ENCODE results near the gene MAML2. TPM values are rescaled to one million over a fixed set of nuclear protein-coding genes. Genes with fewer than 3 reads are reported as not detected.

The MAML2 gene
- polyA plus RNA-seq, 3 donors, result 0.57 to 7.6 (median 1.2) TPM

DNA sequence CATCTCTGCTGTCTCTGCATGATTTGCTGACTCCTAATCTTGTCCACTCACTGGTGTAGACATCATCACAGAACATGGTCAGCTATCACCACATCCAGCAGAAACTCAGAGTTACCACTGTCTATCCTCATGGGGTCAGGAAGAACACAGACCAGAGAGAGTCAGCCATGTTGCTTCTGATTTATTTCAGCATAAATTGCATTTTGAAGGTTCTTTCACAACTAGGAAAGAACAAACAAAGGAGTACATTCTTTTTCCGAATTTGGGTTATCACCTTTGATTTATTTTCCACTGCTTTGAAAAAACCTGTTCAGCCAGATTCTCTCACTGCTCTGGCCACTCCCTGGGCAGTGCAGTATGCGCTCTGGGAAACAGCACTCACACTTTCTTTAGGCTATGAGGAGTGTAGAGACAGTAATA, 247.1 kb downstream of the MAML2 start:
- Mint-ChIP-seq H3K36me3 (peaks cover 15 to 23% of the 10 kb centered on the region in 2 donors), H3K4me3 (no peak overlapping the region)

DNA sequence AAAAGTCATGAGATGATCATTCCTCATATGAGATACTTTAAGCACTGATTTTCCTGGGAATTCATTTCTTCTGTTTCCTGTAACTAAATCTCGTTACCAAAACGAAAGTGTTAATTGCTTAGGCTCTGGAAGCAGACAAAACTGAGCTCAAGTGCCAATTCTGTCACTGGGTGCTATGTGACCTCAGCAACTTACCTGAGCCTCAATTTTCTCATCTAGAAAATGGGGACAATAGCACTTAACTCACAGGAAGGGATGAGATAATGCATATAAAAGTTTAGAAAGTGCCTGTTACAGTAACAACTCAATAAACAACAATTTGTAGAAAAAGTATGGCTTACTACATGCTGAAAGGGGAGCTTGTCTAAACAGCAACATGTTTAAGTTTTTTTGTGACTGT, 248.8 kb downstream of the MAML2 start:
- Histone ChIP-seq H3K4me2 (replicated peaks; ENCODE audit: extremely low read depth, low read length, poor library complexity, severe bottlenecking) (no peak overlapping the region), H3K27ac (ENCODE audit: low read depth in 1 of 2, low read length in 2 of 2) (no peak overlapping the region), H3K9me3 (replicated peaks in 1 of 2; ENCODE audit: control insufficient read depth in 1 of 2, insufficient read depth in 1 of 2, low read length in 2 of 2) (no peaks in the 10 kb centered on the region), H2AFZ (ENCODE audit: insufficient read depth, low read depth, low read length, poor library complexity, severe bottlenecking) (no peak overlapping the region), H3K4me3 (replicated peaks in 1 of 3; ENCODE audit: low read depth in 2 of 3, low read length in 3 of 3) (no peak overlapping the region), H3K36me3 (replicated peaks in 1 of 2; ENCODE audit: control insufficient read depth in 1 of 2, insufficient read depth in 2 of 2, low read length in 2 of 2) (peaks cover 3 to 22% of the 10 kb centered on the region in 2 donors), H3K79me2 (ENCODE audit: insufficient read depth, low read length) (no peaks in the 10 kb centered on the region), H4K20me1 (ENCODE audit: insufficient read depth, low read length) (peaks cover 4% of the 10 kb centered on the region), H3K27me3 (ENCODE audit: control insufficient read depth in 2 of 2, insufficient read depth in 2 of 2, low read length in 2 of 2) (no peaks in the 10 kb centered on the region), H3K4me1 (ENCODE audit: control insufficient read depth in 1 of 2, insufficient read depth in 2 of 2, low read length in 2 of 2) (peaks cover 5 to 6% of the 10 kb centered on the region in 2 donors), H3K9ac (ENCODE audit: insufficient read depth, low read length, poor library complexity, severe bottlenecking) (no peak overlapping the region)
- WGBS (ENCODE audit: insufficient coverage), result 100% methylated on average over 1 of the region's 2 CpGs
- peaks cover 11% of the 10 kb centered on the region for H3K4me1 Mint-ChIP-seq
- peaks cover 0 to 1% (median 0%) of the 10 kb centered on the region in 7 donors for H3K9me3 Mint-ChIP-seq
- no peaks in the 10 kb centered on the region for H3K27me3 Mint-ChIP-seq (ENCODE audit: low read depth in 3 of 3)
- no peak for DNase-seq
- TF ChIP-seq, protein P1, sequence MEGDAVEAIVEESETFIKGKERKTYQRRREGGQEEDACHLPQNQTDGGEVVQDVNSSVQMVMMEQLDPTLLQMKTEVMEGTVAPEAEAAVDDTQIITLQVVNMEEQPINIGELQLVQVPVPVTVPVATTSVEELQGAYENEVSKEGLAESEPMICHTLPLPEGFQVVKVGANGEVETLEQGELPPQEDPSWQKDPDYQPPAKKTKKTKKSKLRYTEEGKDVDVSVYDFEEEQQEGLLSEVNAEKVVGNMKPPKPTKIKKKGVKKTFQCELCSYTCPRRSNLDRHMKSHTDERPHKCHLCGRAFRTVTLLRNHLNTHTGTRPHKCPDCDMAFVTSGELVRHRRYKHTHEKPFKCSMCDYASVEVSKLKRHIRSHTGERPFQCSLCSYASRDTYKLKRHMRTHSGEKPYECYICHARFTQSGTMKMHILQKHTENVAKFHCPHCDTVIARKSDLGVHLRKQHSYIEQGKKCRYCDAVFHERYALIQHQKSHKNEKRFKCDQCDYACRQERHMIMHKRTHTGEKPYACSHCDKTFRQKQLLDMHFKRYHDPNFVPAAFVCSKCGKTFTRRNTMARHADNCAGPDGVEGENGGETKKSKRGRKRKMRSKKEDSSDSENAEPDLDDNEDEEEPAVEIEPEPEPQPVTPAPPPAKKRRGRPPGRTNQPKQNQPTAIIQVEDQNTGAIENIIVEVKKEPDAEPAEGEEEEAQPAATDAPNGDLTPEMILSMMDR (IDR thresholded peaks at IDR 0.05), result no peak
- intact Hi-C loops (cut with micrococcal nuclease), result no loop called here
- no peak overlapping the region for H3K4me3 Mint-ChIP-seq
- H3K27ac Mint-ChIP-seq, result no peak overlapping the region
- peaks cover 15 to 25% of the 10 kb centered on the region in 2 donors for H3K36me3 Mint-ChIP-seq

More for the DNA sequence above, 247.1 kb downstream of the MAML2 start:
- no peaks in the 10 kb centered on the region for H3K79me2 ChIP-seq (ENCODE audit: insufficient read depth, low read length)
- TF ChIP-seq, protein P1 (IDR thresholded peaks at IDR 0.05), result no peak
- Mint-ChIP-seq H3K4me1 (peaks cover 11% of the 10 kb centered on the region), H3K27me3 (ENCODE audit: low read depth in 3 of 3) (no peaks in the 10 kb centered on the region), H3K27ac (no peak overlapping the region), H3K9me3 (peaks cover 0 to 1% (median 0%) of the 10 kb centered on the region in 7 donors)
- peaks cover 4% of the 10 kb centered on the region for H4K20me1 ChIP-seq (ENCODE audit: insufficient read depth, low read length)
- intact Hi-C loops (cut with micrococcal nuclease), result no loop called here
- peaks cover 5 to 6% of the 10 kb centered on the region in 2 donors for H3K4me1 ChIP-seq (ENCODE audit: control insufficient read depth in 1 of 2, insufficient read depth in 2 of 2, low read length in 2 of 2)
- no peak overlapping the region for H3K4me3 ChIP-seq (replicated peaks in 1 of 3; ENCODE audit: low read depth in 2 of 3, low read length in 3 of 3)
- DNase-seq, result no peak
- no peak overlapping the region for H3K9ac ChIP-seq (ENCODE audit: insufficient read depth, low read length, poor library complexity, severe bottlenecking)
- no peaks in the 10 kb centered on the region for H3K27me3 ChIP-seq (ENCODE audit: control insufficient read depth in 2 of 2, insufficient read depth in 2 of 2, low read length in 2 of 2)
- H3K27ac ChIP-seq (ENCODE audit: low read depth in 1 of 2, low read length in 2 of 2), result no peak overlapping the region
- H2AFZ ChIP-seq (ENCODE audit: insufficient read depth, low read depth, low read length, poor library complexity, severe bottlenecking), result no peak overlapping the region
- no peaks in the 10 kb centered on the region for H3K9me3 ChIP-seq (replicated peaks in 1 of 2; ENCODE audit: control insufficient read depth in 1 of 2, insufficient read depth in 1 of 2, low read length in 2 of 2)
- H3K4me2 ChIP-seq (replicated peaks; ENCODE audit: extremely low read depth, low read length, poor library complexity, severe bottlenecking), result no peak overlapping the region
- peaks cover 3 to 21% of the 10 kb centered on the region in 2 donors for H3K36me3 ChIP-seq (replicated peaks in 1 of 2; ENCODE audit: control insufficient read depth in 1 of 2, insufficient read depth in 2 of 2, low read length in 2 of 2)
- no CpG with 5 or more reads among the region's 2 CpGs for WGBS (ENCODE audit: insufficient coverage)
